ENCODE data around the gene FCRL1.

DNA sequence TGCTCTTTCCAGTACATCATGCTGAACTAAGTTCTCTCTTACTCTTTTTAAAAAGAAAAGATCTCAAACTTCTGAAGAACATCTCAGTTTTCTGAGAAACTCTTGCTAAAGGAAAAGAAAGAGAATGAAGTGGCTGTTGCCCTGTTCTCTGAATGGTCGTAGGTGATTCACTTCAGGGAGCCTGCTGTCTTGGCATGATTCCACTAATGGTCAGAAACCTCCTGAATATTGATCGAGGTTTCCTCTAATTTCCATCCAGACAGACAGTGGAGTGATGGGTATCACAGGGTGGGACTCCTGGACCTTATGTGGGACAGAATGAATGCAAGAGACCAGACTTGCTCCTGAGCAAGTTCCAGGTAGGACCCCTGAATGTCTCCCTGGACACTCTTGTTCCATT, 45.5 kb downstream of the FCRL1 start:
- TF ChIP-seq SP1 (IDR thresholded peaks at IDR 0.05) (no peak), HDGF (IDR thresholded peaks at IDR 0.05; ENCODE audit: borderline replicate concordance) (no peak), ZNF384 (IDR thresholded peaks at IDR 0.05) (no peak)
